HG02938 (cell line): ENCODE results near the gene KAZN.

ENCODE experiments used
- ATAC-seq: cut with Tn5 transposase; IDR thresholded peaks from one replicate; pipeline ENCODE4 v1.9.1; 2021; ENCODE audit warnings: mild to moderate bottlenecking, moderate library complexity; ENCODE audit not compliant: unreplicated experiment

The KAZN gene

DNA sequence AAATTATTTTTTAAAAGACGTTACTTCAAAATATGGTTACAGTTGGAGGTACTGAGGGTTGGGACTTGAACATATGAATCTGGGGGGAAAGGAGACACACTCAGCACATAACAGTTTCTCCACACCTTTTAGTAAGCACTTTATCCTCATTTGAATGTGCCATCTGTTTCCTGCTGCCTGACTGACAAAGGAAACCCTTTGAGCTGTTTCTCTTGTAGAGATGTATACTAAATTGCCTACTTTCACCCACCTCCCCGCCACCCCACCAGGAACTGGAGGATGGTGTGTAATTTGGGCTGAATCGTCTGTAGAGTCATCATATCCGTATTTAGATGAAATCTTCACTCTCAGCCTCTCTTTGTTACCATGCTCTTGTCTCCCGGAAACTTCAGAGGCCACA is 108.1 kb downstream of the KAZN start:
- no peak for ATAC-seq

DNA sequence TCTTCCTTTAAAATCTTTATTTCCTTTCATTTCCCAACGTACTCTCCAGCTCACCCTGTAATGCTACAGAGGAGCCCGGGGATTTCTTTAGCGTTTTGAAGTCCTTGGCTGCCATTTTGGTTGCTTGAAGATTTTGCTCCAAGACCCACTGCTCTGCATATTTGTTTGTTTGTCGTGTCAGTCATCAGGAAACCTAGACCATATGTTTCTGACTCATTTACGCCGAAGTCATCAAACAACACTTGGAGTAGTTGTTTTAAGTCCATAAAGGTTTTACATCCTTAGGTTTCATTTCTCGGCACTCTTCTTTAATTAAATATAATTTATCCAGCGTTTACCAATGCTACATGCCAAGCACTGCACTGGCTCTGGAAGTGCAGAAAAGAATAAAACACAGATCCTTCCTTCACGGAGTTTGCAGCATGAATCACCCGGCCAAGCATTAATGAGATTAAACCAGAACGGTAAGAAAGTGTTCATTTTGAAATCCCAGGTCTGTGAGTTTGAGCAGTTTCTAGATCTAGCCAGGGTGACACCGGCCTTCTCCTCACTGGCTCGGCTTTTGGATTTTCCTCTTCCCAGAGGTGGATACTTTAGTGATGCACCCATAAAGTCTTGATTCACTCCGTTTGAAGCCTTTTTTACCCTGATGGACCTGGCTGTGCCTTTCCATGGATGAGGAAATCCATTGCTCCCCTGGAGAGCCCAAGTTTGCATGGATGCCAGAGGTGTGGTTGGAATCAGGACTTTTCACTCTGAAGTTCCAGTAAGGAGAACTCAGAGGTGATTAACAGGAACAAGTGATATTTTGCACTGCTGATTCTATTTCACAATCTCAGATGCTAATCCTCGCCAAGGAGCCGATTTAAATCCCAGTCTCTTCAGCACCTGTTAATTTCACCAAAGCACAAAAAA is 109.3 kb downstream of the KAZN start:
- ATAC-seq, result no peak

DNA sequence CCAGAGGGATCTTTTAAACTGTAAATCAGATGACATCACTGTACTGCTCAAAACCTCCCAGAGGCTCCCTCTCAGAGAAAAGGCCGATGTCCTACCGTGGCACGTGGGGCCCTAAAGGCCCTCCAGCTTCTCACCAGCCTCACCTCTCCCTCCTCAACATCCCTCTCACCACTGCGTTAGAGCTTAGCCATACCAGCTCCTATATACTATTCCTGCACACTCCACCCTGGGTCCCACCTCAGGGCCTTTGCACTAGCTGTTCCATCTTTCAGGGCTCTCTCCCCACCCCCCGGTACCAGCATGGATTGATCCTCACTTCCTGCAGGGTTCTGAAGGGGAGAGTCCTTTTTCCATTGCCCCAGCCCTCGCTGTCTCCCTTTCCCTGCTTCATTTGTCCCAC is 111.8 kb downstream of the KAZN start:
- ATAC-seq, result no peak

DNA sequence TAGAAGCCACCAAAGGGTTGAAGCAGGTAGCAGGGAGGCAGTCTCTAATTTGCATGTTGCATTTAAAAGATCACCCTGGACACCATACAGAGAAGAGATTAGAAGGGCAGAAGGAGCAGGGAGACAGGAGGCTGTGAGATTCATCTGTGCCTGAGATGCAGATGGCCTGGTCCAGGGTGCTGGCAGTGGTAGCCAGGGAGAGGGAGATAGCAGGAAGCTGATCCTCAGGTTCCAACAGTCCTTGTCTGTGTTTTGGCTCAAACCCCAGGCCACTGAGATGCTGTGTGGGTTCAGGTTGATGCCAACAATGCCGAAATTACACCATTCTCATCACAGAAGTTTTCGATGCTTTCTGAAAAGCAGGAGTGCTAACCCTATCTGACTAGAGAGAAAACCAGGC is 113.7 kb downstream of the KAZN start:
- no peak for ATAC-seq

DNA sequence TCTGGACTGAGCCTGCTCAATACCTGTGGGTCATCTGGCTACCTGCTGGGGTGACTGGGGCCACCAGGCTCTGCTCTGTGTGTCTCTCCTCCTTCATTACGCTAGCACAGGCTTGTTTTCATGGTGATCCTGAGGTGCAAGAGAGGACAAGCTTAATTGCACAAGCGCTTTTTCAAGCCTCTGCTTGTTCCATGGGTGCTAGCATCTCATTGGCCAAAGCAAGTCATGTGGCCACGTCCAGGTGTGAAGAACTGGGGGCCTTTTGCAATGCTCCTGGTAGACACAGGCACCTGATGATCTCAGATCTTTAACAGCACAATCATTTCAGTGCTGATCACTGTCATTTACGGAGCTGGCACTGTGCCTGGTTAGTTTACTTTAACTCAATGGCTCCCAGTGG is 114.6 kb downstream of the KAZN start:
- no peak for ATAC-seq

DNA sequence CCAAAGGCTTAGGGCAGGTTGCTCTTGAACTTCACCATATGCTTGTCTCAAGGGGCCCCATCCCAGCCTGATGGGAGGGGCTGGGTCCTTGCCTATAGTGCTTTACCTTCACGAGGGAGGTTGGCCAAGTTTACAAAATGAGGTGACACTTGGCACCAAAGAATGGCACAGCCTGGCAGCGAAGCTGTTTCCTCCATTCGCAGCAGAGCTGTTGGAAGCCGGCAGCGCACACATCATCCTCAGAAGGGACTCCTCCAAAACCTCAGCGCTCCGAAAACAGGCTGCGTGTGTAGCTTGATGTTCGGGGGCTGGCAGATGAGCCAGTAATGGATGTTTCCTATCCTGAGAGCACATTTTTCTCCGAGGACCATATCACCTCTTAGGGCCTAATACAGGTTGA is 116.8 kb downstream of the KAZN start:
- ATAC-seq, result no peak

DNA sequence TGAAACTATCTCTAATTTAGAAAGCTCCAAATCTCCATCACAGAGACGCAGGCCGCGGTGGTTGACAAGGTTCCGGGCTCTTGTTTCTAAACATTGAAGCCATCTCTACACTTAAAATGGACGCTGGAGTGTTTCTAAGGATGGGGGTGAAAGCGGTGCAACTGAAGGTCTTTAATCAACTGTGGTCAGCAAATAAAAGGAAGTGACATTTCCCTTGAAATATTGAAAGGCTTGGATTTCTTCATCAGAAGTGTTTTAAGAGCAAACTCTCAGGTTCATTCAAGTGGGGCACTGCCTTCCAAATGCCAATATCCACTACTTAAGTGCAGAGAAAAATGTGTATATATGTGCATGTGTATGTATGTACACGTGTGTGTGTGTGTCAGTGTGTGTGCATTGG is 117.3 kb downstream of the KAZN start:
- no peak for ATAC-seq

DNA sequence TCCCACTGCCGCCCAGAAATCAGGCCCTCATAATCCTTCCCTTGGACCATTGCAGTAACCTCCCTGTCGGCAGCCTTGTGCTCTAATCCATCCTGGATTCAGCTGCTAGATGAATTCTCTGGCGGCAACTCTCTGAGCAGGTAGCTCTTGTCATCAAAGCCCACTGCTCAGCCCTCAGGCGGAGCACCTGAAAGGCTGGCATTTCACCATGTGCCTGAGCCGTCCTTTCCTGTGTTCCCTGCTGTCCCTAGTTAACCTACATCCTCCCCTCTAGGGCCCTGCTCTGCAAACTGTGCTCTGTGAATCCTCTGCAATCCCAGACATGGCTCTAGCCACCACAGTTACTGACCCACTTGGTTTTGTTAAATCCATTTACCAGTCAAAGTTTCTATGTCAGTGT is 118.0 kb downstream of the KAZN start:
- no peak for ATAC-seq

DNA sequence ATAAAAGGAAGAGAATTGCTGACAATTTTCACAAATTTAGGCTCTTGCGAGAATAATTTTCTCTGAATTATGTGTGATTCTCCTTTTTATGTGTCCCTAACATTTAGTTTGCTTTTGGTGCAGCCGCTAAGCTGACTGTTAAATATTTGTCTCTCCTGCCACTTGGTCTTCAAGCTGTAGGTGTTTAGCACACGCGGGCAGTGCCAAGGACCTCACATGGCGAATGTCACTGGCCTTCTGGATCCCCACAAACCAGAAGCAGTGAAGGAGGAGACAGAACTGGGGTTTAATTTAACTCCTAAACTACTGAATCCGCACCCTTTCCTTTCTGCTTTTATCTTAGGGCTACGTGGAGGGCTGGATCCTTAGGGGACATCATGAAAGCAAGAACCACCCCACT is 120.0 kb downstream of the KAZN start:
- ATAC-seq, result no peak

DNA sequence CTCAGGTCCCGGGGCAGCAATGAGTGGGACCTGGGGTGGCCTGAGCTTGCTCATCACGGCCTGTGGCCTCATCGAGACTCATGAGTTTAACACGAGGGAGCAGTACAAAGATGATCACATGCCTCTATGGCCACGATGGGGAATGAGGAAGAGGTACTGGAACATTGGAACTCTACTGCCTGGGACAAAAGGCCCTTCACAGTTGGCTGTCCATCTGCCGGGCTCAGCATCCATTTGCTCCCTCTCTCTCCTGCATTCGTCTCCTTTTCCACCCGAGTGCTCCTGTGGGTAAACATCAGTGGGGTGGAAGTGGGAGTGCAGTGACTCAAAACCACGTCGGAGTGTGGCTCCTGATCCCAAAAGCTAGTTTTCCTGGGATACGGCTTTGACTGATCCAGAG is 124.9 kb downstream of the KAZN start:
- no peak for ATAC-seq

DNA sequence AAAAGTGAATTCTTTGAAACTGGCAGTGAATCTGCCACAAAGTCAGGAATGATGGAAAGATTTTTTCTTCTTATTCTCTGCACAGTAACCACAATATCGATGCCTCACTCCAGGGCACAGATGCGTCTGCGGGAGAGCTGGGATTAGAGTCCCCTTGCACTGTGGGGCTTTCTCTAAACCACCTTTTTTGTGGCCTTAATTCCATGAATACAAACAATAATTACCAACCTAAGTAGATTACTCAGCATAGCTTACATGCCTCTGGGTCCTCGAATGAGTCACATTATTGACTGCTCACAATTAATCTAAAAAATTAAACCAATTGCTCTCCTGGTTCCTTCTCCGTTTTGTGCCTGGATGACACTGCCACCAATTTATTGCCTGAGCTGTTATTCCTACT is 125.8 kb downstream of the KAZN start:
- no peak for ATAC-seq

DNA sequence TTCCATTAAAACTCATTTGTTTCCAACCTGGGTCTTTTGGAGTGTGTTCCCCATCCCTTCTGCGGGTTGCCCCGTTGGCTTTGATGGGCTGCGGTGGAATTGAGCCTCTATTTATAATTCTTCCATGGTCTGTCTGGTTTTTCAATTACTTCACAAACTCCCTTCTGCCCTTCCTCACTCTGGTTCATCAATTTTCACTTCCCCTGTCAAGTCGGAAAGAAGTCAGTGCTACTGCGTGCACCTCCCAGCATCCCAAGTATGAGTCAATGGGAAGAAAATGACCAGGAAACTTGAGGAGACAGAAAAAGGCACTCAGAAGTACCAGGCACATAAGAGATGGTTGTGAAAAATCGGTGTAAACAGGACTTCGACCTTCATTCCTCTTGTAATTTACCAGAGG is 126.2 kb downstream of the KAZN start:
- ATAC-seq, result no peak

DNA sequence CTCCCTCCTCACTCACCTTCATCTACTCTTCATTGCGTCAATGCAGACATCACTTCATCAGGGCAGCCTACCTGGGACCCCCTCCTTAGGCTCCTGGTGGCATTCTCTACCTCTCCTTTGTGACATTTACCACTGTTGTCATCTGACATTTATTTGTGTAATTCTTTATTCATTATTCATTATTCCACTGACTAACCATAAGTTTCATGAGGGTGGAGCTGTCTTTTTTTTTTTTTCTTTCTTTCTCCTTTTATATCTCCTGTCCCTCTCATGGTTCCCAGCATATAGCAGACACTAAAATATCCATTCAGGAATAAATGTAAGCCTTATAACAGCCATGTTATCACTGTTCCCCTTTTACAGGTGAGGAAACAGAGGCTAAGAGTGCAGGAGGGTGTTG is 126.8 kb downstream of the KAZN start:
- ATAC-seq, result no peak

DNA sequence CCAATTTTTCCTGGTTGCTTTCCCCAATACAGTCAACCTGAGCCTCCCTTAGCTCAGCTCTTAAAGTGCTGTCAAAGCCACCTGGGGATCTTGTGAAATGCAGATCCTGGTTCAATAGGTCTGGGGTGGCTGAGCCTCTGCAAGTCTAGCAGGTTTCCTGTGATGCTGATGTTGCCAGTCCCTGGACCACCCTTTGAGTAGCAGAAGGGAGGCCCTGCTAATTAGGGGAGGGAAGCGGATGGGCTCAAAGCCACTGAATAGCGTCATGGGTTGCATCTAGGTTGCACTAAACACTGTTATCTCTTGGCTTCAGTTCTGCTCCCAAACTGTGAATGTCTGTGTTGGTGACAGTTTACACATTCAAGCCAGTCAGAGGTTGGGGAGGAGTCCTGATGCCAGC is 127.2 kb downstream of the KAZN start:
- ATAC-seq, result no peak

DNA sequence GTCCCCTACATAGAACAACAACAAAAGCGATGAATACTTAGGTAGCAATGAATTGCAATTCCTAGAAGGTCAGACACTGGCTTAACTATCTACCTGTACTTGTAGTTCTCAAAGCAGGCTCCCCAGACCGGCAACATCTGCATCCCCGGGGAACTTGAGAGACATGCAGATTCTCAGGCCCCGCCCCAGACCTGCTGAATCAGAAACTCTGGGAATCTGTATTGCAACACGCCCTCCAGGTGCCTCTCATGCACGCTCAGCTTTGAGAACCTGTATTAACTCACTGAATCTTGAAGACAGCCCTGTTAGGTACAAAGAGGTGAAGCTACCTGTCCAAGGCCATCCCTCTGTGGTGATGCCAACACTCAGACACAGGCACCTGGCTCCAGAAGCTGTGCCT is 128.1 kb downstream of the KAZN start:
- ATAC-seq, result no peak

DNA sequence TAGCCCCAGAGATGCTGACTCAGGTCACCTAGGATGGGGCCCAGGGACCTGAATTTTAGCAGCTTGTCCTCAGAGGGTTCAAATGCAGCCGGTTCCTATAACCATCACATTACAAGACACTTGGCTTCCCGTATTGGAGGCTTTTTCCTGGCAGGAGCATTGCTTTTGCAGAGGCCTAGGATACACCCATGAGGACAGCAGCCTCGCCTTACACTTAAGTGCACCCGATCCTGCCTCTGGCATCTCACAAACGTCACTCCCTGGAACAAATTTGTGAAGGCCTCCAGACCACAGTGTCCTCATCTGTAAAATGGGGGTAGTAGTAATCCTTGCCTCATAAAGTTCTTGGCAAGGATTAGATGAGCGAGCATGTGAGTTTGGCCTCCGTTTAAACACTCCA is 130.0 kb downstream of the KAZN start:
- ATAC-seq, result no peak

DNA sequence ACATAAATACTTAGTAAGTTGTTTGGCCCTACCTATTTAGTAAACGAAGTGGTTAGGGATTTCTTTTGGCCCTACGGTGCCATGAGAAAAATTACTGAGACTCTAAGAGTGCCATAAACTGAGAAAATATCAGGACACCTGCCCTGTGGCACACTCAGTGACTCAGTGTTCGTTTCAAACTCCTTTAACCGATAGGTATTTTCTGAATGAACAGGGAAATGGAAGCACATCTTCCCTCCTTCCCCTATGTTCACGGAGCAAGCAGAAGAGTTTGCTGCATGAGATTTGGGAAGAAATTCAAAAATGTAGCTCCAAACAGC is 134.2 kb downstream of the KAZN start:
- no peak for ATAC-seq

DNA sequence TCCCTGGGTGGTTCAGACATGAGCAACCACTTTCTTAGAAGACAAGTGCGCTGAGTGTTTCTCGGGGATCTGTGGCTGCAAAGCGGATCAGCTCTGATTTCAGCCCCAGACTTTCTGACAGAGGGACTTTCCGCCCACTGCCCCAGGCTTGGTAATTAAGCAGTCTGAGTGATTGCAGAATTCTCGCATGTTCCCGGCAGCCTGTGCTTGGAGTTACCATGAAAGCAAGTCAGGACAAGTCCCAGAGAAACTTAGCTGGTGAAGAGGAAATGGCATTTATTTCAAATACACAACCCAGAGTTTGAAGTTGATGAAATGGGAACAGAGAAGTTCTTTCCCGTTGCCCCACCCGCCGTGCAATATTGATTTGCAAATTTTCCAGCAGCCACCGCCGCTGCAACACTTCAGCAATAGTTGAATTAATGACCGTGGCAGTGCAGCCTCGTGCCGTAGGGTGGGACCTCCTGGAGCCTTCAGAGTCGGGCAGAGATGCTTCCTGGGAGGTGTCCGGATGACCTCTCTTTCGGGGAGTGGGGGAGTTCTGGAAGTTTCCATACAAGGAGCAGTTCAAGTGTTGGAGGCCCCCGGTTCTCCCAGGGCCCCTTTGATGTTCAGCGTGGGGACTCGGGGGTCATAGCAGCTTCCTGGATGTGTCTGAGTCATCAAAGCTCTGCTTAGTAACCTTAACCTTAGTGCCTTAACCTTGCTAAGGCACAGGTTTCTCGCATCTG is 134.7 kb downstream of the KAZN start:
- no peak for ATAC-seq

DNA sequence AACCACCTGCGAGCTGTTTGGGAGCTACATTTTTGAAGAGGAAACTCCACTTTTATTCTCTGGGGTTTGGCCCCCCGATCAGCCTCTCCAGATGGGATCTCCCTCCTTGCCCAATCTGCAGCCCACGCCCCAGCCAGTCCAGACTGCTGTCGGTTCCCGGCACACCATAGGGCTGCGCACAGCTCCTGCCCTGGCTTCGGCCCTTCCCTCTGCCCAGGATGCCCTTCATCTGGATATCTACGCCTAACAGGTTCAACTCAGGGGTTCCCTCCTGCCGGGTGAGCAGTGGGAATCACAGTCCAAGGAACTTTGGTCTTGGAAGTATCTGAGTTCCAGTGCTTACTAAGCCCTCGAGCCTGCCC is 135.3 kb downstream of the KAZN start:
- no peak for ATAC-seq

DNA sequence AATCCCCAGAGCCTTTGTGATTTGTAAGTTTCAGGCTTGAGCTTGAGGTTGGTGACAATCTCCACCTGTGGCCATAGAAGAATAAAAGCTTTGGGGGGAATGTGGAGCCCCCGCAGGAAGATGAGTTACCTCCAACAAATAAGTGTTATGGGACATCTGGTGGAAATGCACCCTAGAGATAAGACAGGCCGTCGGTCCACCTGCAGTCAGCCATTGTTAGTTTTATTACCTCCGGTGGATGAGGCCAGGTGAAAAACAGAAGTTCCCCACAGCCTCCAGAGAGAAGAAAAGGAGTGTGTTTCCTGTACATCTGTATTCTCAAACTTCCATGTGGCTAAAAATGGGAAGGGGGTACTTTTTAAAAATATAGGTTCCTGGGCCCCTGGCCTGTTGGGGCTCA is 137.4 kb downstream of the KAZN start:
- no peak for ATAC-seq

DNA sequence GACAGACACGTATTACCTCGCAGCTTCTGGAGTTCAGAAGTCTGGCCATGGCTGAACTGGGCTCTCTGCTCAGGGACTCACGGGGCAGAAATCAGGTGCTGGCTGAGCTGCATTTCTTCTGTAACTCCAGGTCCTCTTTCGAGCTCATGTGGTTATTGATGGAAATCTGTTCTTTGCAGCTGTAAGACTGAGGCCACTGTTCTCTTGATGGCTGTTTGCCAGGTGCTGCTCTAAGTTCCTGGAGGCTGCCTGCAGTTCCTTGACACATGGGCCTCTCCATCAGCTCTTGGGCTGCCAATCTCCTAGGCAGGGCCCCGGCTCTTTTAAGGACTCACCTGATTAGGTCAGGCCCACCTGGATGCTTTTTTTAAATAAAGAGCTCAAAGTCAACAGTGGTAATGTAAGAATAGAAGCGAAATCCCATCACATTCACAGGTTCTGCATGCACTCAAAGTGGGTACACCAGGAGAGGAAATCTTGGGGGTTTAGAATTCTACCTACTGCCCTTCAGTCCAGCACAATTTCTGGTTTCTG is 139.1 kb downstream of the KAZN start:
- ATAC-seq, result no peak

DNA sequence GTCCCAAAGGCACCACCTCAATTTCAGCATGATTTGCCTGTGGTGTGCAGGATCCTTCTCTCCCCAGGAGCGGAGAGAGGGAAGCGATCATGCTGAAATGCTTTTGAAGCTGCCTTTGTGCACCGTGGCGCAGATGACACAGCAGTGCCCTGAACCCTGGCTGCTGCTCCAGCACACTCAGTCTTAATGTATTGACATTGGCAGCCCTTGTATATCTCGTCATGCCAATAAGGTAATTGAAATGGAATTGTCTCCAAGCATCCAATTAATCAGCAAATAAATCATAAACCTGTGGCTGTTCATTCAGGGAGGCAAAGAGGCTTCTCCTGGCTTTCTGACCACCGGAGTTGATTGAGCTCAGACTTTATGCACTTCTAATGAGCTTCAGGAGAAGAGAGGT is 139.8 kb downstream of the KAZN start:
- ATAC-seq, result no peak
